B cell (primary cell): ENCODE data around the gene DGKZ. TPM values are rescaled to one million over a fixed set of nuclear protein-coding genes. Genes with fewer than 3 reads are reported as not detected.

ENCODE experiments used
- ATAC-seq: fragments of 200-7000 bp; cut with Tn5 transposase; one replicate; pipeline ENCODE4 v1.10.0; 2021; ENCODE audit warnings: low read depth, mild to moderate bottlenecking, moderate number of reproducible peaks, moderate library complexity
- CTCF ChIA-PET: fragments of 350-600 bp; sonication (Branson Sonifier 250); formaldehyde crosslinking; loops from one replicate; lab custom pipeline; 2021; ENCODE audit warnings: antibody characterized with exemption, inconsistent platforms; lab: Charles Lee
- POLR2A ChIA-PET: fragments of 350-600 bp; sonication (Branson Sonifier 250); formaldehyde crosslinking; loops from one replicate; lab custom pipeline; 2021; ENCODE audit warnings: antibody characterized with exemption; lab: Charles Lee
- DNase-seq: peaks from one replicate; pipeline ENCODE4 v3.0.0; 2013
- H2AFZ ChIP-seq: 2 replicates; pipeline ENCODE4 v1.6.1; 2012; ENCODE audit warnings: mild to moderate bottlenecking, low read depth, low read length; ENCODE audit not compliant: insufficient read depth, poor library complexity, severe bottlenecking
- H3K27ac ChIP-seq, 2 donors: 1 replicate in 1 of 2; 2 replicates in 1 of 2; pipeline ENCODE4 v1.5.1; 2012 to 2013; ENCODE audit warnings: low read length in 2 of 2, mild to moderate bottlenecking in 2 of 2, moderate library complexity in 1 of 2
- H3K27me3 ChIP-seq, 4 experiments: fragments of 200-600 bp in 1 of 4; sonication (generic) in 1 of 4; replicated peaks in 1 of 4; 1 replicate in 2 of 4; 2 replicates in 2 of 4; pipeline versions ENCODE4 v1.6.1 to v1.7.0; 2013 to 2016; ENCODE audit warnings: low read length in 3 of 4, mild to moderate bottlenecking in 2 of 4, mixed read lengths in 1 of 4, moderate library complexity in 1 of 4; ENCODE audit not compliant: insufficient read depth in 4 of 4, control insufficient read depth in 3 of 4; ENCODE audit errors: control extremely low read depth in 1 of 4
- H3K36me3 ChIP-seq, 2 experiments: replicated peaks in 1 of 2; 1 replicate in 1 of 2; 2 replicates in 1 of 2; pipeline versions ENCODE4 v1.6.1 to v1.7.1; 2013; ENCODE audit warnings: low read length in 1 of 2; ENCODE audit not compliant: insufficient read depth in 2 of 2, control insufficient read depth in 1 of 2; ENCODE audit errors: control extremely low read depth in 1 of 2, extremely low read depth in 1 of 2
- H3K4me1 ChIP-seq, 2 donors: fragments of 200-600 bp in 1 of 2; sonication (generic) in 1 of 2; 1 replicate in 1 of 2; 2 replicates in 1 of 2; pipeline versions ENCODE4 v1.5.1 to v1.6.1; 2013 to 2017; ENCODE audit warnings: low read length in 2 of 2; ENCODE audit not compliant: control insufficient read depth in 2 of 2, insufficient read depth in 2 of 2
- H3K4me2 ChIP-seq: replicated peaks from 2 replicates; pipeline ENCODE3; 2012; ENCODE audit warnings: mild to moderate bottlenecking, low read depth, low read length; ENCODE audit not compliant: poor library complexity, severe bottlenecking
- H3K4me3 ChIP-seq, 5 experiments: fragments of 200-600 bp in 1 of 5; sonication (generic) in 1 of 5; 1 replicate in 3 of 5; 2 replicates in 2 of 5; pipeline versions ENCODE4 v1.5.1 to v1.7.0; 2011 to 2016; ENCODE audit warnings: low read length in 4 of 5, mild to moderate bottlenecking in 4 of 5, low read depth in 2 of 5, control low read depth in 1 of 5, moderate library complexity in 1 of 5; ENCODE audit not compliant: insufficient read depth in 1 of 5; ENCODE audit errors: control extremely low read depth in 1 of 5, extremely low read depth in 1 of 5
- H3K79me2 ChIP-seq: fragments of 200-600 bp; sonication (generic); one replicate; pipeline ENCODE4 v1.6.0; 2016; ENCODE audit warnings: low read length; ENCODE audit not compliant: control insufficient read depth, insufficient read depth
- H3K9ac ChIP-seq: fragments of 200-600 bp; sonication (generic); 2 replicates; pipeline ENCODE4 v1.6.1; 2017; ENCODE audit warnings: mild to moderate bottlenecking, low read length, moderate library complexity
- H3K9me3 ChIP-seq, 3 donors: one replicate each; pipeline versions ENCODE4 v1.6.1 to v1.7.1; 2013; ENCODE audit warnings: low read length in 2 of 3; ENCODE audit not compliant: control insufficient read depth in 2 of 3, insufficient read depth in 1 of 3; ENCODE audit errors: control extremely low read depth in 1 of 3
- H4K20me1 ChIP-seq: 2 replicates; pipeline ENCODE4 v1.6.0; 2012; ENCODE audit warnings: mild to moderate bottlenecking, low read length; ENCODE audit not compliant: insufficient read depth, control insufficient read depth, poor library complexity, severe bottlenecking
- H3K27ac Mint-ChIP-seq: one replicate; pipeline ENCODE4 v1.8.0; 2021; ENCODE audit warnings: mixed read lengths
- H3K27me3 Mint-ChIP-seq: one replicate; pipeline ENCODE4 v1.8.0; 2021; ENCODE audit warnings: mixed read lengths
- H3K4me1 Mint-ChIP-seq: one replicate; pipeline ENCODE4 v1.8.0; 2021; ENCODE audit warnings: mixed read lengths
- H3K4me3 Mint-ChIP-seq: one replicate; pipeline ENCODE4 v1.8.0; 2021; ENCODE audit warnings: mixed read lengths
- H3K9me3 Mint-ChIP-seq: one replicate; pipeline ENCODE4 v1.8.0; 2022; ENCODE audit warnings: mixed read lengths; ENCODE audit not compliant: insufficient read depth
- EZH2 ChIP-seq: IDR thresholded peaks from 2 replicates; pipeline ENCODE4 v1.6.1; 2012; ENCODE audit warnings: borderline replicate concordance, low read depth, mild to moderate bottlenecking, moderate library complexity, low read length; ENCODE audit not compliant: insufficient read depth, poor library complexity, severe bottlenecking
- WGBS: methylation state at CpG from one replicate; pipeline ENCODE4 v1.1.5; 2013; ENCODE audit warnings: missing lambda C conversion rate; ENCODE audit not compliant: insufficient coverage; 5-methylcytosine and 5-hydroxymethylcytosine counted together
- intact Hi-C: fragments of 100-400 bp; cut with micrococcal nuclease; formaldehyde crosslinking; loops from one replicate; pipeline ENCODE4 v1.10.0; 2022
- polyA plus RNA-seq: library from polyadenylated mRNA; depleted of rRNA; stranded (reverse); fragments of >200 nt; gene quantifications from 2 replicates; pipeline ENCODE4 v1.2.3, GENCODE V29; 2012
- total RNA-seq, 2 donors: library from RNA; stranded (reverse); fragments of 120-200 nt in 1 of 2; gene quantifications; 1 replicate in 1 of 2; 2 replicates in 1 of 2; pipeline versions ENCODE4 v1.2.3 to v1.2.4, GENCODE V29; 2013 to 2022
- TF ChIP-seq, protein P1 (sequence below): fragments of 200-600 bp; IDR thresholded peaks from one replicate; pipeline ENCODE4 v1.8.0; 2022; ENCODE audit warnings: antibody characterized with exemption, mild to moderate bottlenecking

DGKZ gene
- total and polyA plus RNA-seq, 2 donors (not counting 1 experiment from before 2014, with no cell fraction given), result 56.6 to 79.5 TPM

DNA sequence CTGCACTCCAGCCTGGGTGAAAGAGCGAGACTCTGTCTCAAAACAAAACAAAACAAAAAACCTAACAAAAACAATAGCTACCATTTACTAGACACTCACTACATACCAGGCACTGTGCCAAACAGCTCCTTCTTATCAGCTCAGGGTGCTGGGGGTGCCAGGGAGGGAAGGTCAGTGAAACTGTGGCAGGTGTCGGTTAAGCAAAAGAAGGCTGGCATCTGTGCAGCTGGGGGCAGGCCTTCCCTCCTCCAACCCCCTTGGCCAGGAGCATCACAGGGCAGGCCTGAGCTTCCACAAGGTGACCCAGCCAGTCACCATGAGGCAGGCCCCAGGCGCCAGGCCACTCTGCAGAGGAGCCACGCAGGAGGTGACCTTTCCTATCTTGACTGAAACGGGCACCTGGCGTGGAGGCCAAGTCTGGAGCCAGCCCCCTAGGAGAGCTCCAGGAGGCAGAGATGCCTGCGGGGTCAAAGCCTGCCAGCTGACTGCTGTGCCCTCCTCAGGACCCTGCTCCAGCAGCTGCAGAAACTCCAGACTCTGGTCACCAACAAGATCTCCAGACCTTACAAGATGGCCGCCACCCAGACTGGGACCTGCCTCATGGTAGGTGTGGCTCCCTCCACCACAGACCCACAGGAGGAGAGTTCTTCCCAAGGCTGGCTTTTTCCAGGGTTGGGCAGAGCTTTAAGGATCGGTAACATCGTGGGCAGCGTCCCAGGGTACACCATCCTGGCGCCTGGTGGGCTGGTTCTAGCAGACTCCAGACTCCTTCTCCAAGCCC lies 31.3 kb upstream of the DGKZ start:
- 86% methylated on average over 6 of the region's 12 CpGs for WGBS
- peaks cover 0 to 3% (median 0%) of the 10 kb centered on the region in 3 donors for H3K9me3 ChIP-seq
- POLR2A ChIA-PET, result no interaction called here
- TF ChIP-seq, protein P1, sequence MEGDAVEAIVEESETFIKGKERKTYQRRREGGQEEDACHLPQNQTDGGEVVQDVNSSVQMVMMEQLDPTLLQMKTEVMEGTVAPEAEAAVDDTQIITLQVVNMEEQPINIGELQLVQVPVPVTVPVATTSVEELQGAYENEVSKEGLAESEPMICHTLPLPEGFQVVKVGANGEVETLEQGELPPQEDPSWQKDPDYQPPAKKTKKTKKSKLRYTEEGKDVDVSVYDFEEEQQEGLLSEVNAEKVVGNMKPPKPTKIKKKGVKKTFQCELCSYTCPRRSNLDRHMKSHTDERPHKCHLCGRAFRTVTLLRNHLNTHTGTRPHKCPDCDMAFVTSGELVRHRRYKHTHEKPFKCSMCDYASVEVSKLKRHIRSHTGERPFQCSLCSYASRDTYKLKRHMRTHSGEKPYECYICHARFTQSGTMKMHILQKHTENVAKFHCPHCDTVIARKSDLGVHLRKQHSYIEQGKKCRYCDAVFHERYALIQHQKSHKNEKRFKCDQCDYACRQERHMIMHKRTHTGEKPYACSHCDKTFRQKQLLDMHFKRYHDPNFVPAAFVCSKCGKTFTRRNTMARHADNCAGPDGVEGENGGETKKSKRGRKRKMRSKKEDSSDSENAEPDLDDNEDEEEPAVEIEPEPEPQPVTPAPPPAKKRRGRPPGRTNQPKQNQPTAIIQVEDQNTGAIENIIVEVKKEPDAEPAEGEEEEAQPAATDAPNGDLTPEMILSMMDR, result no peak
- no peak for TF ChIP-seq EZH2
- Mint-ChIP-seq H3K27me3 (peaks cover 15% of the 10 kb centered on the region), H3K4me1 (peaks cover 16% of the 10 kb centered on the region), H3K27ac (no peak overlapping the region), H3K9me3 (no peaks in the 10 kb centered on the region), H3K4me3 (no peak overlapping the region)
- H3K79me2 ChIP-seq, result no peaks in the 10 kb centered on the region
- peaks cover 15 to 16% of the 10 kb centered on the region in 2 donors for H3K4me1 ChIP-seq
- no peak overlapping the region for H2AFZ ChIP-seq
- intact Hi-C loops, result loop anchor here (1.0 kb wide), 1 partner anchor 77 kb away; no protein-coding TSS in a partner anchor
- no peak for DNase-seq
- H3K27ac ChIP-seq, result no peak overlapping the region
- H3K4me3 ChIP-seq, result no peak overlapping the region
- H3K4me2 ChIP-seq, result no peak overlapping the region
- peaks cover 0 to 3% (median 1%) of the 10 kb centered on the region in 4 experiments for H3K27me3 ChIP-seq
- no peaks in the 10 kb centered on the region for H4K20me1 ChIP-seq
- H3K9ac ChIP-seq, result no peak overlapping the region
- no peaks in the 10 kb centered on the region for H3K36me3 ChIP-seq
- CTCF ChIA-PET, result interaction anchor here (0.7 to 4.8 kb wide), 8 partner anchors 9 to 77 kb away, joined by 3 to 50 read pairs (median 4); partner anchors contain the start of gene CHRM4
- no peak for ATAC-seq

DNA sequence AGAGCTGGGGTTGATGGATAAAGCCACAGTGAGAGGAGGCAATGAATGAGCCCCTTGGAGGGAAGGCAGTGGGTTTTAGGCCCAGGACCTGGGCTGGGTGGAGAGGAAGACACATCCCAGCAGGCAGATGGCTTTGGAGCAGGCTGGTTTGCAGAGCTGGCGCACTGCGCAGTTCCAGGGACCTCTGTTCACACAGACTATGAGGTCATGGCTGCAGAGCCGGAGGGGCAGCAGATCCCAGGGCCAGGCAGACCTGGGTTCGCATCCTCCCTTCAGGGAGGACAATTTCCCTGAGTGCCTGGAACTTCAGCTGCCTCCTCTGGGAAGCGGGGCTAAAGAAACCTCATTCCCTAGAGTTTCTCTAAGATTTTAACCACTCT lies 28.2 kb upstream of the DGKZ start:
- no peaks in the 10 kb centered on the region for H3K9me3 Mint-ChIP-seq
- Histone ChIP-seq H3K4me3 (peak overlapping the region in 3 of 5 experiments; percentile 22 to 53 (median 23)), H3K9me3 (peaks cover 0 to 2% (median 0%) of the 10 kb centered on the region in 3 donors), H4K20me1 (no peaks in the 10 kb centered on the region), H3K9ac (peak overlapping the region; percentile 46), H3K36me3 (no peaks in the 10 kb centered on the region), H3K4me2 (peak overlapping the region; percentile 68), H3K27ac (peak overlapping the region in 1 of 2 donors; percentile 63), H3K27me3 (peaks cover 0 to 3% (median 1%) of the 10 kb centered on the region in 4 experiments), H3K4me1 (peaks cover 15 to 16% of the 10 kb centered on the region in 2 donors), H3K79me2 (no peaks in the 10 kb centered on the region), H2AFZ (peak overlapping the region; percentile 87)
- no peak for TF ChIP-seq EZH2
- TF ChIP-seq, protein P1, result no peak
- ATAC-seq, result no peak
- H3K27ac Mint-ChIP-seq, result peak overlapping the region; percentile 80
- H3K4me1 Mint-ChIP-seq, result peaks cover 16% of the 10 kb centered on the region
- CTCF ChIA-PET, result interaction anchor here (0.6 to 4.0 kb wide), 4 partner anchors 10 to 88 kb away, joined by 3 to 15 read pairs (median 8); no protein-coding TSS in a partner anchor
- intact Hi-C loops, result no loop called here
- H3K4me3 Mint-ChIP-seq, result peak overlapping the region; percentile 67
- POLR2A ChIA-PET, result no interaction called here
- WGBS, result 96% methylated on average over 4 of the region's 5 CpGs
- peaks cover 8% of the 10 kb centered on the region for H3K27me3 Mint-ChIP-seq
- no peak for DNase-seq
